Parathyroid adenoma (tissue), 2 donors: ENCODE measurements around the gene CAMK1D.

Experiments used
- H2AFZ ChIP-seq: fragments of 300-600 bp; sonication (generic); one replicate; pipeline ENCODE4 v1.7.0; 2017; ENCODE audit warnings: antibody characterized with exemption, mild to moderate bottlenecking
- H3K27ac ChIP-seq: fragments of 300-600 bp; sonication (generic); one replicate; pipeline ENCODE4 v1.7.0; 2017
- H3K27me3 ChIP-seq: fragments of 300-600 bp; sonication (generic); one replicate; pipeline ENCODE4 v1.7.0; 2017; ENCODE audit warnings: low read length; ENCODE audit not compliant: control insufficient read depth, insufficient read depth
- H3K36me3 ChIP-seq: fragments of 300-600 bp; sonication (generic); one replicate; pipeline ENCODE4 v1.7.0; 2017; ENCODE audit warnings: low read length; ENCODE audit not compliant: control insufficient read depth, insufficient read depth
- H3K4me1 ChIP-seq: fragments of 300-600 bp; sonication (generic); one replicate; pipeline ENCODE4 v1.7.0; 2017; ENCODE audit warnings: control low read depth
- H3K4me2 ChIP-seq: fragments of 300-600 bp; sonication (generic); one replicate; pipeline ENCODE4 v1.7.0; 2017; ENCODE audit warnings: low read length
- H3K4me3 ChIP-seq: fragments of 300-600 bp; sonication (generic); one replicate; pipeline ENCODE4 v1.7.0; 2017; ENCODE audit warnings: low read depth, low read length
- H3K79me2 ChIP-seq: fragments of 300-600 bp; sonication (generic); one replicate; pipeline ENCODE4 v1.7.0; 2017; ENCODE audit warnings: control low read depth
- H3K9ac ChIP-seq: fragments of 300-600 bp; sonication (generic); one replicate; pipeline ENCODE4 v1.7.0; 2017; ENCODE audit warnings: mild to moderate bottlenecking
- H3K9me3 ChIP-seq: fragments of 300-600 bp; sonication (generic); one replicate; pipeline ENCODE4 v1.7.0; 2017; ENCODE audit warnings: low read length; ENCODE audit not compliant: control insufficient read depth
- TF ChIP-seq, protein P1 (sequence below): fragments of 300-600 bp; sonication (generic); IDR thresholded peaks from one replicate; pipeline ENCODE4 v1.7.0; 2017; ENCODE audit warnings: antibody characterized with exemption, mild to moderate bottlenecking
- donor health status: primary hyperparathyroidism.

CAMK1D gene

DNA sequence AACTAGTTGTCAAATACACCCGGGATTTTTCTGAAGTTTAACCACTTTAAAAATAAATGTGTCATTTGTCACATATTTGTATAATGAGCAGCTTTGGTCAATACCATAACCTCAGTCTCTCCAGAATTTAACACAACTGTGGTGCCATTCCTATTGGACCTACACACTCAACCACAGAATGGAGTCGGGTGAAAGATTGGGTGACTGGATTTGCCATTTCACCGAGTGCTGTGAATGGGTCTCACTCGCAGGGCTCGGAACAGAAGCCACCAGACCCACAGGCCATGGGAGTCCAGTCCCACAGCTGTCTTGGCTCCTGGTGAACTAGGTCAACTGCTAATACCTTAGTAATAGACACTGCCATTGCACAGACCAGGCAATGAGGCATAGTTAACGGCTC is 353.8 kb downstream of the CAMK1D start:
- no peak overlapping the region for H3K4me3 ChIP-seq
- H3K4me1 ChIP-seq, result no peaks in the 10 kb centered on the region
- H3K27me3 ChIP-seq, result no peaks in the 10 kb centered on the region
- H3K36me3 ChIP-seq, result no peaks in the 10 kb centered on the region
- H3K4me2 ChIP-seq, result no peak overlapping the region
- no peaks in the 10 kb centered on the region for H3K9me3 ChIP-seq
- H3K79me2 ChIP-seq, result no peaks in the 10 kb centered on the region
- H3K27ac ChIP-seq, result no peak overlapping the region
- TF ChIP-seq, protein P1, sequence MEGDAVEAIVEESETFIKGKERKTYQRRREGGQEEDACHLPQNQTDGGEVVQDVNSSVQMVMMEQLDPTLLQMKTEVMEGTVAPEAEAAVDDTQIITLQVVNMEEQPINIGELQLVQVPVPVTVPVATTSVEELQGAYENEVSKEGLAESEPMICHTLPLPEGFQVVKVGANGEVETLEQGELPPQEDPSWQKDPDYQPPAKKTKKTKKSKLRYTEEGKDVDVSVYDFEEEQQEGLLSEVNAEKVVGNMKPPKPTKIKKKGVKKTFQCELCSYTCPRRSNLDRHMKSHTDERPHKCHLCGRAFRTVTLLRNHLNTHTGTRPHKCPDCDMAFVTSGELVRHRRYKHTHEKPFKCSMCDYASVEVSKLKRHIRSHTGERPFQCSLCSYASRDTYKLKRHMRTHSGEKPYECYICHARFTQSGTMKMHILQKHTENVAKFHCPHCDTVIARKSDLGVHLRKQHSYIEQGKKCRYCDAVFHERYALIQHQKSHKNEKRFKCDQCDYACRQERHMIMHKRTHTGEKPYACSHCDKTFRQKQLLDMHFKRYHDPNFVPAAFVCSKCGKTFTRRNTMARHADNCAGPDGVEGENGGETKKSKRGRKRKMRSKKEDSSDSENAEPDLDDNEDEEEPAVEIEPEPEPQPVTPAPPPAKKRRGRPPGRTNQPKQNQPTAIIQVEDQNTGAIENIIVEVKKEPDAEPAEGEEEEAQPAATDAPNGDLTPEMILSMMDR, result no peak
- H3K9ac ChIP-seq, result no peak overlapping the region
- H2AFZ ChIP-seq, result no peak overlapping the region

DNA sequence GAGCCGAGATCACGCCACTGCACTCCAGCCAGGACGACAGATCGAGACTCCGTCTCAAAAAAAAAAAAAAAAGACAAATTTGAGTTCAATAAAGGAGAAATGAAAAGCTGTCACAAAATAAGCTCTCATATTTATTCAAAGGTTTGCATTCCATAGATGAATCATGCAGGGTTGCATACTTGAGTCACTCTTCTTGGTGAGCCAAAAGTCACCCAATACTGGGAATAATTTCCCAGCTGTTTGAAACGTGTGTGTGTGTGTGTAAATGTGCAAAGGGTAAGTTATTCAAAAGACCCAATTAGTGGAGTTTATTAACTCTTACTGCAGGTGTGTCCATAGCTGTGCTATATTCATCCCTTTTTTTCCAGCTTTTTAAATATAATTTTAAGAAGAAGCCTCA is 354.5 kb downstream of the CAMK1D start:
- Histone ChIP-seq H3K27me3 (no peaks in the 10 kb centered on the region), H3K4me2 (no peak overlapping the region), H3K4me1 (no peaks in the 10 kb centered on the region), H2AFZ (no peak overlapping the region), H3K36me3 (no peaks in the 10 kb centered on the region), H3K9me3 (no peaks in the 10 kb centered on the region), H3K27ac (no peak overlapping the region), H3K9ac (no peak overlapping the region), H3K4me3 (no peak overlapping the region), H3K79me2 (no peaks in the 10 kb centered on the region)
- TF ChIP-seq, protein P1, result no peak

DNA sequence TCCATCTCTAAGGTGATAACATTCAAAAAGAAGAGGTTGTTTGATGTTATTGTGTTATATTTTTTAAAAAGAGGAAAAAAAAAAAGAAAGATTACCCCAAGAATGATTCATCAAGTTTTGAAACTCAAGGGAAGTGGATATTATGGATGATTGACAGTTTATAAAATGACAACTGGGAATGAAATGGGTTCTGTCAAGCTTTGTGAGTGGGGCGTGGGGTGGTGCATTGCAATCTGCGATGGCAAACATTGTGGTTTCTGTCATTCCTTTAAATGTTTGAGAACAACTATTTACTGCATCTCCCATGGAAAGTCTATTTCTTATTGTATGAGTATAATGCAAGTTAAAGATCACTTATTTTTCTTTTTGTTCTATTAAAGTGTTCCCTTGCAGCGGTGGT is 355.1 kb downstream of the CAMK1D start:
- H3K27me3 ChIP-seq, result no peaks in the 10 kb centered on the region
- no peak overlapping the region for H2AFZ ChIP-seq
- H3K4me2 ChIP-seq, result no peak overlapping the region
- TF ChIP-seq, protein P1, result no peak
- no peaks in the 10 kb centered on the region for H3K4me1 ChIP-seq
- H3K9me3 ChIP-seq, result no peaks in the 10 kb centered on the region
- H3K79me2 ChIP-seq, result no peaks in the 10 kb centered on the region
- H3K27ac ChIP-seq, result no peak overlapping the region
- H3K36me3 ChIP-seq, result no peaks in the 10 kb centered on the region
- no peak overlapping the region for H3K4me3 ChIP-seq
- H3K9ac ChIP-seq, result no peak overlapping the region

DNA sequence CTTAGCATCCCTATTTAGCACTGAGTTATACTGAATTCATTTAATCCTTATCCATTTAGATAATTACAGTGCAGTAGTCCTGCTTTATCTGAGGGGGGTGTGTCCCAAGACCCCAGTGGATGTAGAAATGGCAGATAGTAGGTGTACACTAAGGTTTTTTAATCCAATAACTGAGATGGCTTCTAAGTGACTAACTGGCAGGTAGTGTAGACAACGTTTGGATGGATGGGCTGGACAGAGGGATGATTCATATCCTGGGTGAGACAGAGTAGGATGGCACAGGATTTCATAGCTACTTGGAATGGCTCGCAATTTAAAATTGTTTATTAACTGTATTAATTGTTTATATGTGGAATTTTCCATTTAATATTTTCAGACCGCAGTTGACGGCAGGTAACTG is 356.6 kb downstream of the CAMK1D start:
- Histone ChIP-seq H3K36me3 (no peaks in the 10 kb centered on the region), H3K9me3 (no peaks in the 10 kb centered on the region), H3K27me3 (no peaks in the 10 kb centered on the region), H3K4me2 (no peak overlapping the region), H3K4me1 (no peaks in the 10 kb centered on the region), H3K4me3 (no peak overlapping the region), H3K79me2 (no peaks in the 10 kb centered on the region), H3K27ac (no peak overlapping the region), H2AFZ (no peak overlapping the region), H3K9ac (no peak overlapping the region)
- TF ChIP-seq, protein P1, result no peak

DNA sequence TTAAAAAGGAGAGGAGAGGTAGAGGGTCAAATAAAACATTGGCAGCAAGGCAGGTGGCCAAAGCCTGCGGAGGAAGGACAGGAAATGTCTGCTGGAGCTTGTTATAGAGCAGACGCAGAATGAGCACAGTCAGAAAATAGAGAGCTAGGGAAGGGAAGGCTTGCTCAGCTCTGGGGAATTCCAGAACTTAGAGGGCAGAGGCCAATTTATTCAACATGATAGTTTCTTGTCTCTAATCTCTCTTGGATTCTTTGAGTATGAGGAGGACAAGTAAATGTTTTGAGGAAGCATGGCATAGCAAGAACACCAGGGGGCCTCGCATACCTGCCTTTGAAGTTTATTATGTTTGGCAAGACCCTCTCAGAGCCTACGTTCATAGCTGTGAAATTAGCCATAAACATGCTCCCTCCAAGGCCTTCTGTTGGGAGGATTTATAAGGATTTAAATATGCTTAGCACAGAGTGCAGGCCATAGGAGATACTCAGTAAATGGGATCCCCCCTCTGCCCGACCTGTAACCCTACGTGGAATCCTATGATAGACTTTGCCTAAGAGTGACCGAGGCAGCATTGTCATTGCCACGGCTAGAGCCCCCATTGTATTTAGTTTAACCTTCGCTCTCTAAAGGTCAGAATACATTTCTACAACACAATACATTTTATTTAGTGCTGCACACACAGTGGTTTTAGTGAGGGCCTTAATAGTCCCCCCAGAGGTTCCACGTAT is 358.3 kb downstream of the CAMK1D start:
- H3K36me3 ChIP-seq, result no peaks in the 10 kb centered on the region
- no peak overlapping the region for H3K4me2 ChIP-seq
- H3K4me3 ChIP-seq, result no peak overlapping the region
- no peaks in the 10 kb centered on the region for H3K79me2 ChIP-seq
- H3K9me3 ChIP-seq, result no peaks in the 10 kb centered on the region
- H3K4me1 ChIP-seq, result no peaks in the 10 kb centered on the region
- no peak overlapping the region for H3K9ac ChIP-seq
- TF ChIP-seq, protein P1, result no peak
- H3K27me3 ChIP-seq, result no peaks in the 10 kb centered on the region
- peak overlapping the region; percentile 0 for H3K27ac ChIP-seq
- H2AFZ ChIP-seq, result no peak overlapping the region
